Loucy (cell line): ENCODE data around the gene FASLG.

Experiments used
- EZH2phosphoT487 ChIP-seq: fragments of 200-600 bp; IDR thresholded peaks from 2 replicates; pipeline ENCODE4 v1.6.1; 2018; ENCODE audit warnings: antibody characterized with exemption, mild to moderate bottlenecking, moderate library complexity, borderline replicate concordance
- TF ChIP-seq, protein P1 (sequence below): fragments of 200-600 bp; sonication (generic); conservative IDR thresholded peaks from 2 replicates; pipeline ENCODE4 v1.5.1; 2014; ENCODE audit warnings: mild to moderate bottlenecking, antibody characterized with exemption, low read length

DNA sequence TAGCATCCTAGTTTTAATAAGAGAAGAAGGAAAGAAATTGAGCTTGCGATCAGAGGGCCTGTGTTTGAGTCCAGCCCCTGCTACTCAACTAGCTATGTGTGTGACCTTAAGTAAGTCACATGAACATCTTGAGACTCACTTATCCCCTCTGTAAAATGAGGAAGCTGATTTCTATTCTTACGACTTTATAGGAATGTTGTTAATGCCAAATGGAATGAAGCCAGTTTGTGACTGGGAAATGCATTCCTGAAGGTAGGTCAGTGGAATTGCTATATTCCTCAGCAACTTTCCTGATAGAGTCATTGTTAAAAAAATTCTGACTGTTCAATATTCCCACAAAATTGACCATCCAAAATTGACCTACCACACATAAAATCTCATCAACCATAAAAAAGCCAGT, 14.9 kb downstream of the FASLG start:
- TF ChIP-seq, protein P1, sequence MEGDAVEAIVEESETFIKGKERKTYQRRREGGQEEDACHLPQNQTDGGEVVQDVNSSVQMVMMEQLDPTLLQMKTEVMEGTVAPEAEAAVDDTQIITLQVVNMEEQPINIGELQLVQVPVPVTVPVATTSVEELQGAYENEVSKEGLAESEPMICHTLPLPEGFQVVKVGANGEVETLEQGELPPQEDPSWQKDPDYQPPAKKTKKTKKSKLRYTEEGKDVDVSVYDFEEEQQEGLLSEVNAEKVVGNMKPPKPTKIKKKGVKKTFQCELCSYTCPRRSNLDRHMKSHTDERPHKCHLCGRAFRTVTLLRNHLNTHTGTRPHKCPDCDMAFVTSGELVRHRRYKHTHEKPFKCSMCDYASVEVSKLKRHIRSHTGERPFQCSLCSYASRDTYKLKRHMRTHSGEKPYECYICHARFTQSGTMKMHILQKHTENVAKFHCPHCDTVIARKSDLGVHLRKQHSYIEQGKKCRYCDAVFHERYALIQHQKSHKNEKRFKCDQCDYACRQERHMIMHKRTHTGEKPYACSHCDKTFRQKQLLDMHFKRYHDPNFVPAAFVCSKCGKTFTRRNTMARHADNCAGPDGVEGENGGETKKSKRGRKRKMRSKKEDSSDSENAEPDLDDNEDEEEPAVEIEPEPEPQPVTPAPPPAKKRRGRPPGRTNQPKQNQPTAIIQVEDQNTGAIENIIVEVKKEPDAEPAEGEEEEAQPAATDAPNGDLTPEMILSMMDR = no peak
- no peak for TF ChIP-seq EZH2phosphoT487
